ENCODE data around the gene TLL2.
A peak's percentile ranks its signal among the peaks of the same experiment; 100 is the strongest.

- TF ChIP-seq CTCF (IDR thresholded peaks at IDR 0.05; ENCODE audit: borderline replicate concordance, extremely low read depth, low read length, poor library complexity, severe bottlenecking) (peak; percentile 89), EZH2 (IDR thresholded peaks at IDR 0.05; ENCODE audit: borderline replicate concordance, low read depth, low read length, severe bottlenecking) (no peak)
Observed at GRCh38 chr10:96339956-96340904, 173.5 kb downstream of the TLL2 start.
